ENCODE results near the gene SRPK2.

Gene SRPK2

DNA sequence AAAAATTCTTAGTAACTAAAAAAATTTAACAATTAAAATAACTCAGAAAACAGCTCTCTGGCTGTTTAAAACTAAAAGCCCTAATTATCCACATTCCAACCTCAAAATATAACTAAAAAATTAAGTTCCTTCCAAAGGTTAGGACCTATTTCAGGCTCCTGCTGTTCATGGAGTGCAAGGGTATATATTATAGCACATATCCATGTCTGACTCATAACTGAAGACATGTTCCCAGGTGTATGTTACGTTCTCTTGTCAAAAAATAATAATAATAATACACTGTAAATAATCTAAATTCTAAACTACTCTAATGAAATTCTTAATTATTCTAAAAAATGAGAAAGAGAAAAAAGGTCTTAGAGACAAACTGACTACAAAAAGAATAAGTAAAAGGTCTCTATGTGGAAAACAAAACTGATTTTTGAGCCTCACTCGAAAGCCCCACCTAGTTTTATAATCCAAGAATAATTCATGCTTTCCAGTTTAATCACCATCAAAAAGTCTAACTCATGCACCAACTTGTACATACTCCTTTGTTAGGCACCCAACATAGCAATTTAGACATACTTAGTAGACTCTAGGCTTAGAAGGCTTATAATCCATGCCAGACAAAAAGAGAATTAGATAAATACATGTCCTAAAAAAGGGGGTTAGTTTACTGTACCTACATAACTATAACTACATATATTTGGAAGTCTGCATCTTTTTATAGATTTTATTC, 203.3 kb downstream of the SRPK2 start:
- H4K20me1 ChIP-seq (ENCODE audit: insufficient read depth, low read length, poor library complexity, severe bottlenecking), result peaks cover 4% of the 10 kb centered on the region
- no peaks in the 10 kb centered on the region for H3K27me3 ChIP-seq (ENCODE audit: insufficient read depth, low read length, poor library complexity, severe bottlenecking)
- H3K36me3 ChIP-seq (ENCODE audit: insufficient read depth, low read length), result no peaks in the 10 kb centered on the region; the same call in 1 of the 2 replicates
- H3K9me3 ChIP-seq (ENCODE audit: insufficient read depth, low read depth, low read length), result no peaks in the 10 kb centered on the region
- H3F3A ChIP-seq (ENCODE audit: low read depth), result no peaks in the 10 kb centered on the region
- no peak for TF ChIP-seq EZH2phosphoT487 (IDR thresholded peaks at IDR 0.05; ENCODE audit: borderline replicate concordance)
- no peak for TF ChIP-seq CTCF (conservative IDR thresholded peaks at IDR 0.05; ENCODE audit: low read length)
- no peak overlapping the region for H3K4me3 ChIP-seq (ENCODE audit: low read length, poor library complexity, severe bottlenecking)
- H3K9ac ChIP-seq (ENCODE audit: low read depth, low read length, poor library complexity, severe bottlenecking), result no peak overlapping the region
- H3K4me1 ChIP-seq (ENCODE audit: insufficient read depth, low read length, poor library complexity, severe bottlenecking), result peaks cover 12% of the 10 kb centered on the region
- no peak overlapping the region for H2AFZ ChIP-seq (ENCODE audit: low read length)
- no peaks in the 10 kb centered on the region for H3K9me2 ChIP-seq (replicated peaks; ENCODE audit: low read depth, low read length)
- no peak overlapping the region for H3K4me2 ChIP-seq (ENCODE audit: low read depth, low read length, poor library complexity, severe bottlenecking)
- peaks cover 63% of the 10 kb centered on the region for H3K79me2 ChIP-seq (ENCODE audit: insufficient read depth, low read length)

DNA sequence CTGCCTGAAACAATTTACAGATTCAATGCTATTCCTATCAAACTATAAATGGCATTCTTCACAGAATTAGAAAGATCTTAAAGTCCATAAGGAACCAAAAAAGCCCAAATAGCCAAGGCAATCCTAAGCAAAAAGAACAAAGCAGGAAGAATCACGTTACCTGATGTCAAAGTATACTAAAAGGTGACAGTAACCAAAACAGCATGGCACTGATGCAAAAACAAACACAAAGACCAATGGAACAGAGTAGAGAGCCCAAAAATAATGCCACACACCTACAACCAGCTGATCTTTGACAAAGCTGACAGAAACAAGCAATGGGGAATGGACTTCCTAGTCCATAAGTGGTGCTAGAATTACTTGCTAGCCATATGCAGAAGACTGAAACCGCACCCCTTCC, 208.7 kb downstream of the SRPK2 start:
- peaks cover 68% of the 10 kb centered on the region for H3K79me2 ChIP-seq (ENCODE audit: insufficient read depth, low read length)
- no peak overlapping the region for H3K4me2 ChIP-seq (ENCODE audit: low read depth, low read length, poor library complexity, severe bottlenecking)
- H3F3A ChIP-seq (ENCODE audit: low read depth), result peaks cover 5% of the 10 kb centered on the region; the same call in 1 of the 2 replicates
- H2AFZ ChIP-seq (ENCODE audit: low read length), result no peak overlapping the region
- H3K9ac ChIP-seq (ENCODE audit: low read depth, low read length, poor library complexity, severe bottlenecking), result no peak overlapping the region
- H3K4me1 ChIP-seq (ENCODE audit: insufficient read depth, low read length, poor library complexity, severe bottlenecking), result peaks cover 6% of the 10 kb centered on the region
- H3K4me3 ChIP-seq (ENCODE audit: low read length, poor library complexity, severe bottlenecking), result no peak overlapping the region
- no peaks in the 10 kb centered on the region for H3K9me2 ChIP-seq (replicated peaks; ENCODE audit: low read depth, low read length)
- H3K9me3 ChIP-seq (ENCODE audit: insufficient read depth, low read depth, low read length), result no peaks in the 10 kb centered on the region
- H3K27me3 ChIP-seq (ENCODE audit: insufficient read depth, low read length, poor library complexity, severe bottlenecking), result no peaks in the 10 kb centered on the region
- peaks cover 18% of the 10 kb centered on the region for H4K20me1 ChIP-seq (ENCODE audit: insufficient read depth, low read length, poor library complexity, severe bottlenecking)
- TF ChIP-seq CTCF (conservative IDR thresholded peaks at IDR 0.05; ENCODE audit: low read length) (no peak), EZH2phosphoT487 (IDR thresholded peaks at IDR 0.05; ENCODE audit: borderline replicate concordance) (no peak)
- no peaks in the 10 kb centered on the region; the same call in 1 of the 2 replicates for H3K36me3 ChIP-seq (ENCODE audit: insufficient read depth, low read length)

GRCh38 chr7:105178928-105179541, 209.7 kb downstream of the SRPK2 start:
- peaks cover 20% of the 10 kb centered on the region for H4K20me1 ChIP-seq (ENCODE audit: insufficient read depth, low read length, poor library complexity, severe bottlenecking)
- no peak overlapping the region for H2AFZ ChIP-seq (ENCODE audit: low read length)
- no peak overlapping the region for H3K4me2 ChIP-seq (ENCODE audit: low read depth, low read length, poor library complexity, severe bottlenecking)
- H3K9me3 ChIP-seq (ENCODE audit: insufficient read depth, low read depth, low read length), result no peaks in the 10 kb centered on the region
- H3K4me3 ChIP-seq (ENCODE audit: low read length, poor library complexity, severe bottlenecking), result no peak overlapping the region
- no peak overlapping the region for H3K9ac ChIP-seq (ENCODE audit: low read depth, low read length, poor library complexity, severe bottlenecking)
- no peaks in the 10 kb centered on the region for H3K27me3 ChIP-seq (ENCODE audit: insufficient read depth, low read length, poor library complexity, severe bottlenecking)
- peaks cover 5% of the 10 kb centered on the region; the same call in 1 of the 2 replicates for H3F3A ChIP-seq (ENCODE audit: low read depth)
- peaks cover 11% of the 10 kb centered on the region for H3K4me1 ChIP-seq (ENCODE audit: insufficient read depth, low read length, poor library complexity, severe bottlenecking)
- H3K36me3 ChIP-seq (ENCODE audit: insufficient read depth, low read length), result no peaks in the 10 kb centered on the region; the same call in 1 of the 2 replicates
- H3K9me2 ChIP-seq (replicated peaks; ENCODE audit: low read depth, low read length), result no peaks in the 10 kb centered on the region
- H3K79me2 ChIP-seq (ENCODE audit: insufficient read depth, low read length), result peaks cover 77% of the 10 kb centered on the region
- TF ChIP-seq EZH2phosphoT487 (IDR thresholded peaks at IDR 0.05; ENCODE audit: borderline replicate concordance) (no peak), CTCF (conservative IDR thresholded peaks at IDR 0.05; ENCODE audit: low read length) (no peak)

All from Loucy (cell line).